ENCODE measurements around the gene FRYL. TPM values are rescaled to one million over a fixed set of nuclear protein-coding genes. Genes with fewer than 3 reads are reported as not detected.

Gene FRYL
- total RNA-seq, 4 donors from 2014 or later = 14.5 to 43.7 (median 20.1) TPM

DNA sequence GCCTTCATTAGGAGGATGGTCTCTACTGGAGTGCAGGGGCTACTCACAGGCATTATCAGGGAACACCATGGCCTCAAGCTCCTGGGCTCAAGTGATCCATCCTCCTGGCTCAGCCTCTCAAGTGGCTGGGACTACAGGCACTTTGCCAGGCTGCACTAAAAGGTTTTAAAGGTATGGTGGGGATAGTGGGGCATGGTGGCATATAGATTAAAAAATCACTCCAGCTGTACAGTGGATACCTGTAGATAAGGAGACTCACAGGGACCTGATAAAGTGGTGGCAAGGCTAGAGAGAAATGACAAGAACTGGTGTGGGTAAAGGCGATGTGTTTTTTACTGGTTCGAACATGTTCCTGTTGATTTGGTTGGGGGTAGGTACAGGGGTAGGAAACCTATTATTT is 284.1 kb downstream of the FRYL start:
- TF ChIP-seq, protein P1, sequence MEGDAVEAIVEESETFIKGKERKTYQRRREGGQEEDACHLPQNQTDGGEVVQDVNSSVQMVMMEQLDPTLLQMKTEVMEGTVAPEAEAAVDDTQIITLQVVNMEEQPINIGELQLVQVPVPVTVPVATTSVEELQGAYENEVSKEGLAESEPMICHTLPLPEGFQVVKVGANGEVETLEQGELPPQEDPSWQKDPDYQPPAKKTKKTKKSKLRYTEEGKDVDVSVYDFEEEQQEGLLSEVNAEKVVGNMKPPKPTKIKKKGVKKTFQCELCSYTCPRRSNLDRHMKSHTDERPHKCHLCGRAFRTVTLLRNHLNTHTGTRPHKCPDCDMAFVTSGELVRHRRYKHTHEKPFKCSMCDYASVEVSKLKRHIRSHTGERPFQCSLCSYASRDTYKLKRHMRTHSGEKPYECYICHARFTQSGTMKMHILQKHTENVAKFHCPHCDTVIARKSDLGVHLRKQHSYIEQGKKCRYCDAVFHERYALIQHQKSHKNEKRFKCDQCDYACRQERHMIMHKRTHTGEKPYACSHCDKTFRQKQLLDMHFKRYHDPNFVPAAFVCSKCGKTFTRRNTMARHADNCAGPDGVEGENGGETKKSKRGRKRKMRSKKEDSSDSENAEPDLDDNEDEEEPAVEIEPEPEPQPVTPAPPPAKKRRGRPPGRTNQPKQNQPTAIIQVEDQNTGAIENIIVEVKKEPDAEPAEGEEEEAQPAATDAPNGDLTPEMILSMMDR (IDR thresholded peaks at IDR 0.05 in 4 of 5, conservative IDR thresholded peaks at IDR 0.05 in 1 of 5) = no peak
- no peak for TF ChIP-seq POLR2A (IDR thresholded peaks at IDR 0.05)
- ATAC-seq (no peak), DNase-seq (no peak)
- Histone ChIP-seq H3K9me3 (no peaks in the 10 kb centered on the region), H3K27ac (no peak overlapping the region), H3K4me3 (no peak overlapping the region), H3K36me3 (peaks cover 3 to 26% of the 10 kb centered on the region in 2 donors), H3K27me3 (peaks cover 13 to 18% (median 14%) of the 10 kb centered on the region in 3 donors), H3K4me1 (no peaks in the 10 kb centered on the region)
- in situ Hi-C loops (cut with MboI; ENCODE audit: low sequenced_read_pairs in 4 of 4) (no loop called here), intact Hi-C loops (cut with DNase I; ENCODE audit: low total_unique reads) (no loop called here)

DNA sequence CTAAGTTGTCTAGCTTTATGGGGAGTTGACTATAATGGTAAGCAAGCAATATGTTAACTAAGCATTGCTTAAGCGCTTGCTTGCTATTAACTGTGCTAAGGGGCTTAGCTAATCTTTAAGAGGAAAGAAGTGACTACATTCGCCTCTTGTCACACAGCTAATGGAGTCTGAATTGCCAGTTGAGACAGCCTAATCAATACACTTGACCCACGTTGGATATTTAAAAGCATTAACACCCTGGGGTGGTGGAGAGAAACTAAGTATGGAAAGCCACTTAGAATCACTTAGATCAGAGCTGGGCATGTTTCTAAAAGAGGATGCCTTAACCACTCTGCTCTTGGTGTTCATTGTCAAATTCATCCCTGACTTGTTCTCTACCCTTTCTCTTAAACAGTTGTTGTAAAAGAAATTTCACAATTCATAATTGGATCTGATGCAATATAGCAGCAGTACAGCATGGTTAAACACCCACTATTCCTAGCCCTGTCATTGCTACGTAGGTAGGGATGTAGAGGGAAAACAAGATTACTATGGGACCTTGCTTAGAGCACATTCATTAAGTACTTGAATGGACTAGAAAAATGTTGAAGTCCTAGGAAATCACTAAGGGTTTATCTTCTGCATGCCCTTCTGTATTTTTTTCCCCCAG is 286.5 kb downstream of the FRYL start:
- in situ Hi-C loops (cut with MboI; ENCODE audit: low sequenced_read_pairs in 4 of 4) = no loop called here
- TF ChIP-seq POLR2A (IDR thresholded peaks at IDR 0.05) = no peak
- TF ChIP-seq, protein P1 (IDR thresholded peaks at IDR 0.05 in 4 of 5, conservative IDR thresholded peaks at IDR 0.05 in 1 of 5) = no peak

DNA sequence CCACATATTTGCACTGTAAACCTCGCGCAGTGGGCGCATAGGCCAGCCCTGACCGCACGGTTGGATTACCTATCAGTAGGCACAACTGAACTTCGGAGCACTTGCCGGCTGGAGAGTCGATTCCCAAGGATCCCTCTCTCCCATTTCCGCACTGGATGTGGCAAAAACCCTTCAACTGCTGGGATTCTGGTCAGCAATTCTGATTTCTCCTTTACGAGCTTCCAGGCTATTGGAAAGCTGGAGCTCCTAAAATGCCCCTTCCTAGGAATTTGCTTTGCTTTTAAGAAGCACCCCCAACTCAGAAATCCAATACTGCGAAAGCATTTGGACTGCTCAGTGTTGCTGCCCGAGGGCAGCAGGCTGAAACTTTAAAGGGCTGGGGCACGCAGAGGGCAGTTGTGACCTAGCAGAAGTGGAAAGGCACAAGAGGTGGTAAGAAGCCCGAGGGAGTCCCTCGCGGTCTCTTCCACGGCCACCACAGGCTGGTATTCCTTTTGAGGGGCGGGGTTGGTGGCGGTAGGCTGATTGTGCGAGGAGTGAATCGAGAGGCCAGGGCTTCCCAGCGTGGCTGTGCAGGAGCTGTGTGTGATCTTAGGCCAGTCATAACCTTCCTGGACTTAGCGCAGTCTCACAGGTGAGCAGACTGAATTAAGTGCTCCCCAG is 288.4 kb downstream of the FRYL start:
- in situ Hi-C loops (cut with MboI; ENCODE audit: low sequenced_read_pairs in 4 of 4) = no loop called here
- no peak overlapping the region for H3K27ac ChIP-seq
- no peaks in the 10 kb centered on the region for H3K4me1 ChIP-seq
- TF ChIP-seq POLR2A (IDR thresholded peaks at IDR 0.05) = no peak
- TF ChIP-seq, protein P1 (IDR thresholded peaks at IDR 0.05 in 4 of 5, conservative IDR thresholded peaks at IDR 0.05 in 1 of 5) = no peak
- no peaks in the 10 kb centered on the region for H3K9me3 ChIP-seq
- H3K4me3 ChIP-seq = no peak overlapping the region
- H3K36me3 ChIP-seq = no peaks in the 10 kb centered on the region
- ATAC-seq (no peak), DNase-seq (no peak)
- intact Hi-C loops (cut with DNase I; ENCODE audit: low total_unique reads) = no loop called here
- H3K27me3 ChIP-seq = peaks cover 36 to 50% (median 45%) of the 10 kb centered on the region in 3 donors

More for the DNA sequence above, 286.5 kb downstream of the FRYL start:
- Histone ChIP-seq H3K27ac (no peak overlapping the region), H3K27me3 (peaks cover 35 to 37% (median 36%) of the 10 kb centered on the region in 3 donors), H3K4me3 (no peak overlapping the region), H3K36me3 (peaks cover 0 to 8% of the 10 kb centered on the region in 2 donors), H3K4me1 (no peaks in the 10 kb centered on the region), H3K9me3 (no peaks in the 10 kb centered on the region)
- no peak for DNase-seq
- intact Hi-C loops (cut with DNase I; ENCODE audit: low total_unique reads) = no loop called here
- ATAC-seq = no peak

DNA sequence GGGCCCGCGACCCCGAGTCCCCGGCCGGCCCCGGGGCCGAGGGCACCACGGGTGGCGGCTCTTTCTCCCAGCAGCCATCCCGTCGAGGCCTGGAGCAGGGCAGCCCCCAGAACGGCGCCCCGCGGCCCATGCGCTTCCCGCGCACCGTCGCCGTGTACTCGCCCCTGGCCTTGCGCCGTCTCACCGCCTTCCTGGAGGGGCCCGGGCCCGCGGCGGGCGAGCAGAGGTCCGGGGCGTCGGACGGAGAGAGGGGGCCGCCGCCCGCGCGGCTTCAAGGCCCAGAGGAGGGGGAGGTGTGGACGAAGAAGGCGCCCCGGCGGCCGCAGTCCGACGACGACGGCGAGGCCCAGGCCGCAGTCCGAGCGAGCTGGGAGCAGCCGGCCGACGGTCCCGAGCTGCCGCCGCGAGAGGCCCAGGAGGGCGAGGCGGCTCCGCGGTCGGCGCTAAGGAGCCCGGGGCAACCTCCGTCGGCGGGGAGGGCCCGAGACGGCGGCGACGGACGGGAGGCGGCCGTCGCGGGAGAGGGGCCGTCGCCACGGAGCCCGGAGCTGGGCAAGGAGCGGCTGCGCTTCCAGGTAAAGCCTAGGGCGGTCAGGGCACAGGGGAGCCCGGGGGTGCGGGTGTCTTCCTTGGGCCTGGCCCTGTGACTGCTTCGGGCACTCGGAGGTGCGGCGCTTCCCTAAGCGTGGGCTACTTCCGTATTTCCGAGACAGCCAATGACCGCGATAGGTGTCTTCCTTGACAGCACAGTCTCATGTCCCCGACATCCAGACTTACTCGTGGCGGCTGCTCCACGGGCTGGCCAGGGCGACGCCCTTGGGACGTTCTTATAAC is 289.2 kb downstream of the FRYL start:
- no peaks in the 10 kb centered on the region for H3K9me3 ChIP-seq
- H3K4me1 ChIP-seq = no peaks in the 10 kb centered on the region
- H3K27ac ChIP-seq = no peak overlapping the region
- in situ Hi-C loops (cut with MboI; ENCODE audit: low sequenced_read_pairs in 4 of 4) (no loop called here), intact Hi-C loops (cut with DNase I; ENCODE audit: low total_unique reads) (no loop called here)
- H3K36me3 ChIP-seq = no peaks in the 10 kb centered on the region
- no peak for TF ChIP-seq POLR2A (IDR thresholded peaks at IDR 0.05)
- TF ChIP-seq, protein P1 (IDR thresholded peaks at IDR 0.05 in 4 of 5, conservative IDR thresholded peaks at IDR 0.05 in 1 of 5) = no peak
- ATAC-seq = no peak
- H3K4me3 ChIP-seq = peak overlapping the region in 1 of 4 donors; percentile 41
- no peak for DNase-seq
- peaks cover 40 to 56% (median 45%) of the 10 kb centered on the region in 3 donors for H3K27me3 ChIP-seq
